SK-N-SH (cell line): ENCODE data around the gene KIF4A.
"Not testable (repeated sequence)": the region's sequence is repeated elsewhere in the genome, so short reads cannot be mapped to it uniquely, and the experiment has no call there.

Source experiments
- EP300 ChIP-seq, 2 experiments: IDR thresholded peaks; 2 replicates each; pipeline versions ENCODE4 v1.4.0 to v1.6.1; 2012; ENCODE audit warnings: borderline replicate concordance in 1 of 2, low read depth in 1 of 2, low read length in 1 of 2
- JUND ChIP-seq: IDR thresholded peaks from 2 replicates; pipeline ENCODE4 v1.4.0; 2012
- MXI1 ChIP-seq: IDR thresholded peaks from 2 replicates; pipeline ENCODE4 v1.6.1; 2012; ENCODE audit warnings: mild to moderate bottlenecking, low read depth, low read length, improper control_type of control experiment
- NFIC ChIP-seq: IDR thresholded peaks from 2 replicates; pipeline ENCODE4 v1.4.0; 2012; ENCODE audit warnings: borderline replicate concordance
- NRF1 ChIP-seq: IDR thresholded peaks from 2 replicates; pipeline ENCODE4 v1.6.1; 2012; ENCODE audit warnings: low read depth, mild to moderate bottlenecking, low read length
- POLR2AphosphoS5 ChIP-seq: IDR thresholded peaks from 2 replicates; pipeline ENCODE4 v1.6.1; 2012; ENCODE audit warnings: low read depth, low read length
- RAD21 ChIP-seq: IDR thresholded peaks from 2 replicates; pipeline ENCODE4 v1.6.1; 2012; ENCODE audit warnings: mild to moderate bottlenecking, low read length
- SIN3A ChIP-seq: IDR thresholded peaks from 2 replicates; pipeline ENCODE4 v1.6.1; 2012; ENCODE audit warnings: low read depth, mild to moderate bottlenecking, low read length, moderate library complexity, borderline replicate concordance
- TAF1 ChIP-seq: IDR thresholded peaks from 2 replicates; pipeline ENCODE4 v1.6.1; 2012; ENCODE audit warnings: low read depth, mild to moderate bottlenecking, low read length, moderate library complexity, borderline replicate concordance
- YY1 ChIP-seq: IDR thresholded peaks from 2 replicates; pipeline ENCODE4 v1.4.0; 2012; ENCODE audit warnings: low read depth, mild to moderate bottlenecking
- TF ChIP-seq, protein P1 (sequence below): fragments of 200-600 bp; sonication (generic); IDR thresholded peaks from 2 replicates; pipeline ENCODE4 v1.6.1; 2017; ENCODE audit warnings: antibody characterized with exemption, mild to moderate bottlenecking, moderate library complexity
- TF ChIP-seq, protein P2 (sequence below): IDR thresholded peaks from 2 replicates; pipeline ENCODE4 v1.4.0; 2012; ENCODE audit warnings: low read depth, borderline replicate concordance
- TF ChIP-seq, protein P3 (sequence below): IDR thresholded peaks from 2 replicates; pipeline ENCODE4 v1.4.0; 2012; ENCODE audit warnings: low read depth, borderline replicate concordance
- TF ChIP-seq, protein P4 (sequence below): fragments of 150-350 bp; IDR thresholded peaks from 2 replicates; pipeline ENCODE4 v1.6.1; 2016; ENCODE audit warnings: mild to moderate bottlenecking, low read depth, low read length

DNA sequence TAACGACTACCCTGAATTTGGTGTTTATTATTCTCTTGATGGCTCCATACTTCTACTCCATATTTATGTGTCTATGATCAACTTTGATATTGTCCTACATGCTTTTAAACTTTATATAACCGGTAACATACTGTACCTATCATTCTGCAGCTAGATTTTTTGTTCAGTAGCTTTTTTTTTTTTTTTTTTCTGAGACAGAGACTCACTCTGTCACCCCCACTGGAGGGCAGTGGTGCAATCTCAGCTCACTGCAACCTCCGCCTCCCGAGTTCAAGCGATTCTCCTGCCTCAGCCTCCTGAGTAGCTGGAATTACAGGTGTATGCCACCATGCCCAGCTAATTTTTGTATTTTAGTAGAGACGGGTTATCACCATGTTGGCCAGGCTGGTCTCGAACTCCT, 15.9 kb upstream of the KIF4A start:
- not testable (repeated sequence) for TF ChIP-seq MXI1; YY1; TAF1; SIN3A; NRF1; JUND; NFIC; RAD21; EP300 (IDR thresholded peaks at IDR 0.05; ENCODE audit: borderline replicate concordance in 1 of 2, low read depth in 1 of 2, low read length in 1 of 2); POLR2AphosphoS5
- TF ChIP-seq, protein P1, sequence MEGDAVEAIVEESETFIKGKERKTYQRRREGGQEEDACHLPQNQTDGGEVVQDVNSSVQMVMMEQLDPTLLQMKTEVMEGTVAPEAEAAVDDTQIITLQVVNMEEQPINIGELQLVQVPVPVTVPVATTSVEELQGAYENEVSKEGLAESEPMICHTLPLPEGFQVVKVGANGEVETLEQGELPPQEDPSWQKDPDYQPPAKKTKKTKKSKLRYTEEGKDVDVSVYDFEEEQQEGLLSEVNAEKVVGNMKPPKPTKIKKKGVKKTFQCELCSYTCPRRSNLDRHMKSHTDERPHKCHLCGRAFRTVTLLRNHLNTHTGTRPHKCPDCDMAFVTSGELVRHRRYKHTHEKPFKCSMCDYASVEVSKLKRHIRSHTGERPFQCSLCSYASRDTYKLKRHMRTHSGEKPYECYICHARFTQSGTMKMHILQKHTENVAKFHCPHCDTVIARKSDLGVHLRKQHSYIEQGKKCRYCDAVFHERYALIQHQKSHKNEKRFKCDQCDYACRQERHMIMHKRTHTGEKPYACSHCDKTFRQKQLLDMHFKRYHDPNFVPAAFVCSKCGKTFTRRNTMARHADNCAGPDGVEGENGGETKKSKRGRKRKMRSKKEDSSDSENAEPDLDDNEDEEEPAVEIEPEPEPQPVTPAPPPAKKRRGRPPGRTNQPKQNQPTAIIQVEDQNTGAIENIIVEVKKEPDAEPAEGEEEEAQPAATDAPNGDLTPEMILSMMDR: peak; percentile 22; the same call in 1 of the 2 replicates
- TF ChIP-seq, protein P2, sequence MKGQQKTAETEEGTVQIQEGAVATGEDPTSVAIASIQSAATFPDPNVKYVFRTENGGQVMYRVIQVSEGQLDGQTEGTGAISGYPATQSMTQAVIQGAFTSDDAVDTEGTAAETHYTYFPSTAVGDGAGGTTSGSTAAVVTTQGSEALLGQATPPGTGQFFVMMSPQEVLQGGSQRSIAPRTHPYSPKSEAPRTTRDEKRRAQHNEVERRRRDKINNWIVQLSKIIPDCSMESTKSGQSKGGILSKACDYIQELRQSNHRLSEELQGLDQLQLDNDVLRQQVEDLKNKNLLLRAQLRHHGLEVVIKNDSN: not testable (repeated sequence)
- TF ChIP-seq, protein P3, sequence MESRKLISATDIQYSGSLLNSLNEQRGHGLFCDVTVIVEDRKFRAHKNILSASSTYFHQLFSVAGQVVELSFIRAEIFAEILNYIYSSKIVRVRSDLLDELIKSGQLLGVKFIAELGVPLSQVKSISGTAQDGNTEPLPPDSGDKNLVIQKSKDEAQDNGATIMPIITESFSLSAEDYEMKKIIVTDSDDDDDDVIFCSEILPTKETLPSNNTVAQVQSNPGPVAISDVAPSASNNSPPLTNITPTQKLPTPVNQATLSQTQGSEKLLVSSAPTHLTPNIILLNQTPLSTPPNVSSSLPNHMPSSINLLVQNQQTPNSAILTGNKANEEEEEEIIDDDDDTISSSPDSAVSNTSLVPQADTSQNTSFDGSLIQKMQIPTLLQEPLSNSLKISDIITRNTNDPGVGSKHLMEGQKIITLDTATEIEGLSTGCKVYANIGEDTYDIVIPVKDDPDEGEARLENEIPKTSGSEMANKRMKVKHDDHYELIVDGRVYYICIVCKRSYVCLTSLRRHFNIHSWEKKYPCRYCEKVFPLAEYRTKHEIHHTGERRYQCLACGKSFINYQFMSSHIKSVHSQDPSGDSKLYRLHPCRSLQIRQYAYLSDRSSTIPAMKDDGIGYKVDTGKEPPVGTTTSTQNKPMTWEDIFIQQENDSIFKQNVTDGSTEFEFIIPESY: not testable (repeated sequence)
- TF ChIP-seq, protein P4, sequence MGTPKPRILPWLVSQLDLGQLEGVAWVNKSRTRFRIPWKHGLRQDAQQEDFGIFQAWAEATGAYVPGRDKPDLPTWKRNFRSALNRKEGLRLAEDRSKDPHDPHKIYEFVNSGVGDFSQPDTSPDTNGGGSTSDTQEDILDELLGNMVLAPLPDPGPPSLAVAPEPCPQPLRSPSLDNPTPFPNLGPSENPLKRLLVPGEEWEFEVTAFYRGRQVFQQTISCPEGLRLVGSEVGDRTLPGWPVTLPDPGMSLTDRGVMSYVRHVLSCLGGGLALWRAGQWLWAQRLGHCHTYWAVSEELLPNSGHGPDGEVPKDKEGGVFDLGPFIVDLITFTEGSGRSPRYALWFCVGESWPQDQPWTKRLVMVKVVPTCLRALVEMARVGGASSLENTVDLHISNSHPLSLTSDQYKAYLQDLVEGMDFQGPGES: not testable (repeated sequence)
